PC-3 (cell line): ENCODE data around the gene PDE9A. TPM values are rescaled to one million over a fixed set of nuclear protein-coding genes. Genes with fewer than 3 reads are reported as not detected.

Source experiments
- ATAC-seq: fragments of 200-7000 bp; cut with Tn5 transposase; 2 replicates; pipeline ENCODE4 v1.9.1; 2020; ENCODE audit warnings: mild to moderate bottlenecking, moderate library complexity
- BruUV-seq: library from RNA; stranded (reverse); fragments of 400-500 nt; replicated peaks from 2 replicates; lab custom pipeline; 2021; lab: Mats Ljungman, UMichigan
- CTCF ChIA-PET: fragments of 300-600 bp; sonication (Branson Sonifier 250); formaldehyde crosslinking; loops from one replicate; lab custom pipeline; 2022; ENCODE audit warnings: antibody characterized with exemption; lab: Charles Lee
- POLR2A ChIA-PET: fragments of 300-600 bp; sonication (Branson Sonifier 250); formaldehyde crosslinking; loops from one replicate; lab custom pipeline; 2022; ENCODE audit warnings: antibody characterized with exemption; ENCODE audit not compliant: unreplicated experiment; lab: Charles Lee
- DNase-seq: peaks from one replicate; pipeline ENCODE4 v3.0.0-alpha.2; 2015
- H2AFZ ChIP-seq: fragments of 300-600 bp; sonication (generic); 2 replicates; pipeline ENCODE4 v1.6.0; 2016; ENCODE audit warnings: antibody characterized with exemption, low read length
- H3F3A ChIP-seq: fragments of 300-600 bp; sonication (generic); one replicate; pipeline ENCODE4 v1.6.0; 2017; ENCODE audit warnings: antibody characterized with exemption, low read length, control low read depth, mild to moderate bottlenecking; ENCODE audit not compliant: unreplicated experiment
- H3K27ac ChIP-seq: fragments of 300-600 bp; sonication (generic); 2 replicates; pipeline ENCODE4 v1.5.1; 2016; ENCODE audit warnings: mild to moderate bottlenecking, low read length
- H3K27me3 ChIP-seq: fragments of 300-600 bp; sonication (generic); 2 replicates; pipeline ENCODE4 v1.6.1; 2016; ENCODE audit warnings: low read length, mixed read lengths
- H3K36me3 ChIP-seq: fragments of 300-600 bp; sonication (generic); 2 replicates; pipeline ENCODE4 v1.6.1; 2016; ENCODE audit warnings: low read depth, mixed run types, low read length, mixed read lengths
- H3K4me1 ChIP-seq: fragments of 300-600 bp; sonication (generic); 2 replicates; pipeline ENCODE4 v1.5.1; 2016; ENCODE audit warnings: low read length; ENCODE audit not compliant: insufficient read depth
- H3K4me2 ChIP-seq: fragments of 300-600 bp; sonication (generic); 2 replicates; pipeline ENCODE4 v1.6.0; 2016; ENCODE audit warnings: low read length
- H3K4me3 ChIP-seq: fragments of 300-600 bp; sonication (generic); 2 replicates; pipeline ENCODE4 v1.5.1; 2016; ENCODE audit warnings: mild to moderate bottlenecking, low read length, mixed read lengths
- H3K79me2 ChIP-seq: fragments of 300-600 bp; sonication (generic); 2 replicates; pipeline ENCODE4 v1.6.1; 2017; ENCODE audit warnings: low read length, mixed read lengths
- H3K9ac ChIP-seq: fragments of 300-600 bp; sonication (generic); 2 replicates; pipeline ENCODE4 v1.6.0; 2016; ENCODE audit warnings: mild to moderate bottlenecking, low read length
- H3K9me2 ChIP-seq: fragments of 300-600 bp; sonication (generic); replicated peaks from 2 replicates; pipeline ENCODE4 v1.6.1; 2016; ENCODE audit warnings: mixed run types, low read length, mixed read lengths
- H3K9me3 ChIP-seq: fragments of 300-600 bp; sonication (generic); 2 replicates; pipeline ENCODE4 v1.6.1; 2016; ENCODE audit warnings: low read length, mixed read lengths
- H4K20me1 ChIP-seq: fragments of 300-600 bp; sonication (generic); 2 replicates; pipeline ENCODE4 v1.6.1; 2016; ENCODE audit warnings: low read length, mixed read lengths
- CTCF ChIP-seq: fragments of 300-600 bp; sonication (generic); conservative IDR thresholded peaks from 2 replicates; pipeline ENCODE4 v1.5.1; 2017; ENCODE audit warnings: antibody characterized with exemption, low read depth, mild to moderate bottlenecking, low read length
- EZH2 ChIP-seq: fragments of 300-600 bp; sonication (generic); IDR thresholded peaks from one replicate; pipeline ENCODE4 v1.6.1; 2017; ENCODE audit warnings: antibody characterized with exemption, mild to moderate bottlenecking, low read length; ENCODE audit not compliant: unreplicated experiment
- EZH2phosphoT487 ChIP-seq: fragments of 300-600 bp; sonication (generic); IDR thresholded peaks from 2 replicates; pipeline ENCODE4 v1.6.1; 2018; ENCODE audit warnings: mild to moderate bottlenecking, antibody characterized with exemption, low read length, borderline replicate concordance
- intact Hi-C: fragments of 100-400 bp; cut with micrococcal nuclease; formaldehyde crosslinking; loops from 2 replicates; pipeline ENCODE4 v1.9.0; 2023
- total RNA-seq: library from RNA; depleted of rRNA; stranded (reverse); fragments of >200 nt; gene quantifications from 2 replicates; pipeline ENCODE4 v1.2.3, GENCODE V29; 2014

PDE9A gene
- total RNA-seq, 1 experiment from 2014 or later, result 0.33 TPM

- TF ChIP-seq EZH2 (no peak), EZH2phosphoT487 (no peak), CTCF (no peak)
- no peak overlapping the region for H3K4me2 ChIP-seq
- BruUV-seq, result no TSS peak
- no peaks in the 10 kb centered on the region for H3F3A ChIP-seq
- CTCF ChIA-PET, result no interaction called here
- DNase-seq, result no peak
- H3K9me2 ChIP-seq, result no peaks in the 10 kb centered on the region
- H3K9ac ChIP-seq, result no peak overlapping the region
- no peaks in the 10 kb centered on the region for H3K36me3 ChIP-seq
- H3K4me3 ChIP-seq, result no peak overlapping the region
- no peak overlapping the region for H3K27ac ChIP-seq
- H2AFZ ChIP-seq, result no peak overlapping the region
- H3K9me3 ChIP-seq, result no peaks in the 10 kb centered on the region
- no peaks in the 10 kb centered on the region for H4K20me1 ChIP-seq
- H3K27me3 ChIP-seq, result peaks cover 12% of the 10 kb centered on the region
- intact Hi-C loops, result no loop called here
- no peaks in the 10 kb centered on the region for H3K79me2 ChIP-seq
- H3K4me1 ChIP-seq, result no peaks in the 10 kb centered on the region
- no peak for ATAC-seq
- POLR2A ChIA-PET, result no interaction called here
Measured at GRCh38 chr21:42607525-42608102, 45.8 kb upstream of the PDE9A start.

GRCh38 chr21:42608446-42608845 lies 45.0 kb upstream of the PDE9A start:
- no peak overlapping the region for H3K27ac ChIP-seq
- H3K27me3 ChIP-seq, result peaks cover 12% of the 10 kb centered on the region
- BruUV-seq, result no TSS peak
- no peak overlapping the region for H2AFZ ChIP-seq
- ChIA-PET POLR2A (interaction anchor here (0.6 kb wide), 1 partner anchor 26 kb away, joined by 8 read pairs; no protein-coding TSS in a partner anchor), CTCF (no interaction called here)
- H3K9ac ChIP-seq, result no peak overlapping the region
- no peak overlapping the region for H3K4me3 ChIP-seq
- DNase-seq (no peak), ATAC-seq (no peak)
- intact Hi-C loops, result no loop called here
- no peaks in the 10 kb centered on the region for H3K4me1 ChIP-seq
- no peaks in the 10 kb centered on the region for H3K9me3 ChIP-seq
- no peaks in the 10 kb centered on the region for H3K9me2 ChIP-seq
- no peaks in the 10 kb centered on the region for H3K79me2 ChIP-seq
- TF ChIP-seq EZH2phosphoT487, result no peak
- no peak for TF ChIP-seq CTCF
- no peak for TF ChIP-seq EZH2
- no peaks in the 10 kb centered on the region for H3F3A ChIP-seq
- H4K20me1 ChIP-seq, result no peaks in the 10 kb centered on the region
- no peak overlapping the region for H3K4me2 ChIP-seq
- H3K36me3 ChIP-seq, result no peaks in the 10 kb centered on the region

GRCh38 chr21:42609811-42610210 lies 43.6 kb upstream of the PDE9A start:
- ChIA-PET CTCF (no interaction called here), POLR2A (no interaction called here)
- Histone ChIP-seq H4K20me1 (no peaks in the 10 kb centered on the region), H2AFZ (no peak overlapping the region), H3K4me2 (no peak overlapping the region), H3K27ac (no peak overlapping the region), H3F3A (no peaks in the 10 kb centered on the region), H3K4me1 (0 out of 2 replicates have a peak, but pooled peaks cover 2% of the 10 kb centered on the region), H3K9me3 (no peaks in the 10 kb centered on the region), H3K36me3 (no peaks in the 10 kb centered on the region), H3K79me2 (no peaks in the 10 kb centered on the region), H3K27me3 (peaks cover 3% of the 10 kb centered on the region; the same call in 1 of the 2 replicates), H3K4me3 (no peak overlapping the region), H3K9ac (no peak overlapping the region), H3K9me2 (no peaks in the 10 kb centered on the region)
- TF ChIP-seq EZH2phosphoT487 (no peak), CTCF (no peak), EZH2 (no peak)
- ATAC-seq (no peak), DNase-seq (no peak)
- no TSS peak for BruUV-seq
- intact Hi-C loops, result no loop called here
